A673 (cell line): ENCODE data around the gene VAV1.

Experiments
- CTCF ChIP-seq: fragments of 300-800, 200-600 bp; sonication (generic); conservative IDR thresholded peaks from 2 replicates; pipeline ENCODE4 v1.5.1; 2017; ENCODE audit warnings: low read depth, mild to moderate bottlenecking, antibody characterized with exemption, low read length, moderate library complexity, mixed read lengths
- EZH2 ChIP-seq: fragments of 200-600 bp; sonication (generic); IDR thresholded peaks from 2 replicates; pipeline ENCODE4 v1.6.1; 2017; ENCODE audit warnings: borderline replicate concordance, low read depth, mild to moderate bottlenecking, mixed read lengths, antibody characterized with exemption, low read length; ENCODE audit not compliant: poor library complexity, severe bottlenecking

- TF ChIP-seq CTCF (no peak), EZH2 (no peak)
These were observed 81.4 kb downstream of the VAV1 start for GRCh38 chr19:6853868-6854267.
